WTC11 (cell line): ENCODE results near the gene SGPL1.

Experiments used
- ELF4 ChIP-seq: sonication (generic); formaldehyde crosslinking; IDR thresholded peaks from 2 replicates; pipeline ENCODE4 v1.8.1; 2022; ENCODE audit warnings: low read depth, mild to moderate bottlenecking, moderate library complexity, missing genetic modification reagents
- ETV6 ChIP-seq: sonication (generic); formaldehyde crosslinking; IDR thresholded peaks from 2 replicates; pipeline ENCODE4 v1.8.1; 2022; ENCODE audit warnings: mild to moderate bottlenecking, missing genetic modification reagents
- JUN ChIP-seq: sonication (generic); formaldehyde crosslinking; IDR thresholded peaks from 2 replicates; pipeline ENCODE4 v1.8.0; 2023; ENCODE audit warnings: mild to moderate bottlenecking, missing genetic modification reagents
- KAT7 ChIP-seq: sonication (generic); formaldehyde crosslinking; IDR thresholded peaks from 2 replicates; pipeline ENCODE4 v1.8.1; 2023; ENCODE audit warnings: missing genetic modification reagents, mild to moderate bottlenecking, borderline replicate concordance
- NFE2L1 ChIP-seq: sonication (generic); formaldehyde crosslinking; IDR thresholded peaks from 2 replicates; pipeline ENCODE4 v1.8.1; 2023; ENCODE audit warnings: missing genetic modification reagents
- PREB ChIP-seq: sonication (generic); formaldehyde crosslinking; IDR thresholded peaks from 2 replicates; pipeline ENCODE4 v1.8.1; 2022; ENCODE audit warnings: mild to moderate bottlenecking, missing genetic modification reagents, moderate library complexity, borderline replicate concordance
- ZNF121 ChIP-seq: sonication (generic); formaldehyde crosslinking; IDR thresholded peaks from 2 replicates; pipeline ENCODE4 v1.8.0; 2023; ENCODE audit warnings: missing genetic modification reagents
- ZNF232 ChIP-seq: sonication (generic); formaldehyde crosslinking; IDR thresholded peaks from 2 replicates; pipeline ENCODE4 v1.8.0; 2022; ENCODE audit warnings: mild to moderate bottlenecking, missing genetic modification reagents
- ZNF396 ChIP-seq: fragments of 250-450 bp; sonication (Bioruptor Pico); IDR thresholded peaks from 2 replicates; pipeline ENCODE4 v1.8.0; 2021; ENCODE audit warnings: mild to moderate bottlenecking, moderate library complexity, borderline replicate concordance
- TF ChIP-seq, protein P1 (sequence below): fragments of 200-600 bp; IDR thresholded peaks from 2 replicates; pipeline ENCODE4 v1.8.0; 2022; ENCODE audit warnings: antibody characterized with exemption
- TF ChIP-seq, protein P2 (sequence below): sonication (generic); formaldehyde crosslinking; IDR thresholded peaks from 2 replicates; pipeline ENCODE4 v1.8.1; 2023; ENCODE audit warnings: mild to moderate bottlenecking, missing genetic modification reagents, moderate library complexity

DNA sequence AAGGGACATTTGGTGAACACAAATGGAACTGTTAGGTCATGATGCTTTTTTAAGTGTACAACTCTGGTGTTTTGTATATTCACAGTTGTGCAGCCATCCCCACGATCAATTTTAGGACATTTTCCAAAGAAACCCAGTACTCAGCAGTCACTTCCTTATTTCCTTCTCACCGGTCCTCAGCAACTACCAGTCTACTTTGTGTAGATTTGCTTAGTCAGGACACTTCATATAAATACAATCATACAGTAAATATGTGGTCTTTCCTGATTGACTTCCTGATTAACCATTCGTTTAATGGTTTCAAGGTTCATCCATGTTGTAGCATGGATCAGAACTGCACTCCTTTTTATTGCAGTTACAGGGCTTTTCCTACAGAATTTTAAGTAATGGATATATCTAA is 14.4 kb downstream of the SGPL1 start:
- TF ChIP-seq, protein P1, sequence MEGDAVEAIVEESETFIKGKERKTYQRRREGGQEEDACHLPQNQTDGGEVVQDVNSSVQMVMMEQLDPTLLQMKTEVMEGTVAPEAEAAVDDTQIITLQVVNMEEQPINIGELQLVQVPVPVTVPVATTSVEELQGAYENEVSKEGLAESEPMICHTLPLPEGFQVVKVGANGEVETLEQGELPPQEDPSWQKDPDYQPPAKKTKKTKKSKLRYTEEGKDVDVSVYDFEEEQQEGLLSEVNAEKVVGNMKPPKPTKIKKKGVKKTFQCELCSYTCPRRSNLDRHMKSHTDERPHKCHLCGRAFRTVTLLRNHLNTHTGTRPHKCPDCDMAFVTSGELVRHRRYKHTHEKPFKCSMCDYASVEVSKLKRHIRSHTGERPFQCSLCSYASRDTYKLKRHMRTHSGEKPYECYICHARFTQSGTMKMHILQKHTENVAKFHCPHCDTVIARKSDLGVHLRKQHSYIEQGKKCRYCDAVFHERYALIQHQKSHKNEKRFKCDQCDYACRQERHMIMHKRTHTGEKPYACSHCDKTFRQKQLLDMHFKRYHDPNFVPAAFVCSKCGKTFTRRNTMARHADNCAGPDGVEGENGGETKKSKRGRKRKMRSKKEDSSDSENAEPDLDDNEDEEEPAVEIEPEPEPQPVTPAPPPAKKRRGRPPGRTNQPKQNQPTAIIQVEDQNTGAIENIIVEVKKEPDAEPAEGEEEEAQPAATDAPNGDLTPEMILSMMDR: no peak
- TF ChIP-seq NFE2L1 (CRISPR knock-in tag) (no peak), ZNF396 (CRISPR knock-in tag) (no peak), KAT7 (no peak), ETV6 (no peak), ZNF232 (CRISPR knock-in tag) (no peak), ELF4 (CRISPR knock-in tag) (no peak), ZNF121 (CRISPR knock-in tag) (no peak), JUN (CRISPR knock-in tag) (no peak), PREB (CRISPR knock-in tag) (no peak)
- TF ChIP-seq, protein P2, sequence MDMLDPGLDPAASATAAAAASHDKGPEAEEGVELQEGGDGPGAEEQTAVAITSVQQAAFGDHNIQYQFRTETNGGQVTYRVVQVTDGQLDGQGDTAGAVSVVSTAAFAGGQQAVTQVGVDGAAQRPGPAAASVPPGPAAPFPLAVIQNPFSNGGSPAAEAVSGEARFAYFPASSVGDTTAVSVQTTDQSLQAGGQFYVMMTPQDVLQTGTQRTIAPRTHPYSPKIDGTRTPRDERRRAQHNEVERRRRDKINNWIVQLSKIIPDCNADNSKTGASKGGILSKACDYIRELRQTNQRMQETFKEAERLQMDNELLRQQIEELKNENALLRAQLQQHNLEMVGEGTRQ (CRISPR knock-in tag): no peak
